Heart left ventricle (tissue), 13 donors: ENCODE data around the gene E4F1.

ENCODE experiments used
- POLR2A ChIP-seq, 2 donors: fragments of 450-650 bp; IDR thresholded peaks; one replicate each; pipeline ENCODE4 v1.6.1; 2017; ENCODE audit warnings: antibody characterized with exemption in 2 of 2, mild to moderate bottlenecking in 2 of 2, moderate library complexity in 2 of 2
- TF ChIP-seq, protein P1 (sequence below), 12 donors: fragments of 200-600 bp; sonication (generic) in 4 of 12; IDR thresholded peaks; one replicate each; pipeline versions ENCODE4 v1.5.0 to v1.8.0; 2018 to 2022; ENCODE audit warnings: antibody characterized with exemption in 12 of 12, mild to moderate bottlenecking in 5 of 12
- donor health status: ischemic (EF 13 %, LVEDD 7.1; RV severe dilation, severe dysfunction).
- donor health status: DM: no; HTN: yes; CAD: no.
- donor health status: DM: no; HTN: no; CAD: no.
- donor health status: ischemic (EF 25% LVEDD 6.9; RV normal size, moderate dysfunction).
- donor health status: ischemic (EF 25% LVEDD 5.7; RV mildly dilated, moderate dysfunction).
- donor health status: ischemic (EF 35%, LVEDD 5.7; RV mildly dilated, moderate dysfunction).
- donor health status: nonischemic (EF 11% LVEDD 7.7; RV severe dilation, severe dysfunction).
- donor health status: DM: yes; HTN: yes; CAD: no.
- donor health status: PGD.
- donor health status: ischemic (EF 29% LVEDD 5.4; RV normal size, mild dysfunction).
- donor health status: nonischemic (EF 23%, LVEDD 6.1; RV moderate dilation, normal function).

DNA sequence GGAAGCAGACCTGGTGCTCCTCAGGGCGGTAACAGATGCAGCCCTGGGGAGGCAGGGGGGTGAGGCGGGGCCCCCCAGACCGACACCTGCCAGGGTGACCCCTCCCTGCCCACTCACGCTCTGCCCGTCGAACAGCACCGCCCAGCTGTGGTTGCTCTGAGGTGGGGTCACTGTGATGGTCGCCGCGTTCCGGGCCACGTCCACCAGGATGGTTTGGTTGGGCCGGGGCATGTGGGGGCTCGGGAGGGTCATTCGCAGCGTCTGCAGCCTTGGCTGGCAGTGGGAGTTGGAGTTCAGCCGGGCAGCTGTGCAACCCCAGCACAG lies 13.4 kb upstream of the E4F1 start:
- TF ChIP-seq POLR2A (IDR thresholded peaks at IDR 0.05), result no peak
- TF ChIP-seq, protein P1, sequence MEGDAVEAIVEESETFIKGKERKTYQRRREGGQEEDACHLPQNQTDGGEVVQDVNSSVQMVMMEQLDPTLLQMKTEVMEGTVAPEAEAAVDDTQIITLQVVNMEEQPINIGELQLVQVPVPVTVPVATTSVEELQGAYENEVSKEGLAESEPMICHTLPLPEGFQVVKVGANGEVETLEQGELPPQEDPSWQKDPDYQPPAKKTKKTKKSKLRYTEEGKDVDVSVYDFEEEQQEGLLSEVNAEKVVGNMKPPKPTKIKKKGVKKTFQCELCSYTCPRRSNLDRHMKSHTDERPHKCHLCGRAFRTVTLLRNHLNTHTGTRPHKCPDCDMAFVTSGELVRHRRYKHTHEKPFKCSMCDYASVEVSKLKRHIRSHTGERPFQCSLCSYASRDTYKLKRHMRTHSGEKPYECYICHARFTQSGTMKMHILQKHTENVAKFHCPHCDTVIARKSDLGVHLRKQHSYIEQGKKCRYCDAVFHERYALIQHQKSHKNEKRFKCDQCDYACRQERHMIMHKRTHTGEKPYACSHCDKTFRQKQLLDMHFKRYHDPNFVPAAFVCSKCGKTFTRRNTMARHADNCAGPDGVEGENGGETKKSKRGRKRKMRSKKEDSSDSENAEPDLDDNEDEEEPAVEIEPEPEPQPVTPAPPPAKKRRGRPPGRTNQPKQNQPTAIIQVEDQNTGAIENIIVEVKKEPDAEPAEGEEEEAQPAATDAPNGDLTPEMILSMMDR (IDR thresholded peaks at IDR 0.05), result no peak
